Mesenchymal stem cell (in vitro differentiated cells and primary cell): ENCODE results near the gene TOM1L2.

Experiments
- DNase-seq: peaks from one replicate; pipeline ENCODE4 v3.0.0-alpha.2; 2013
- H2AFZ ChIP-seq: one replicate; pipeline ENCODE4 v1.6.1; 2013; ENCODE audit warnings: low read depth, mild to moderate bottlenecking, control low read depth, inconsistent platforms, low read length, moderate library complexity
- H2AK5ac ChIP-seq: 2 replicates; pipeline ENCODE4 v1.6.1; 2013; ENCODE audit warnings: low read length, moderate library complexity, mild to moderate bottlenecking, inconsistent platforms; ENCODE audit not compliant: severe bottlenecking
- H2BK120ac ChIP-seq: one replicate; pipeline ENCODE4 v1.6.1; 2013; ENCODE audit warnings: low read depth, mild to moderate bottlenecking, inconsistent platforms, low read length, moderate library complexity
- H2BK12ac ChIP-seq, 2 experiments: one replicate each; pipeline ENCODE4 v1.6.1; 2013; ENCODE audit warnings: inconsistent platforms in 2 of 2, low read length in 2 of 2, mild to moderate bottlenecking in 2 of 2, moderate library complexity in 2 of 2, control low read depth in 1 of 2
- H2BK15ac ChIP-seq: one replicate; pipeline ENCODE4 v1.6.1; 2013; ENCODE audit warnings: mild to moderate bottlenecking, low read depth, inconsistent platforms; ENCODE audit not compliant: poor library complexity, severe bottlenecking
- H2BK5ac ChIP-seq: 2 replicates; pipeline ENCODE4 v1.6.1; 2013; ENCODE audit warnings: low read depth, mild to moderate bottlenecking, low read length, control low read depth, inconsistent platforms; ENCODE audit not compliant: poor library complexity, severe bottlenecking
- H3K14ac ChIP-seq, 2 experiments: one replicate each; pipeline ENCODE4 v1.6.1; 2013; ENCODE audit warnings: inconsistent platforms in 2 of 2, low read length in 2 of 2, control low read depth in 1 of 2, mild to moderate bottlenecking in 1 of 2, moderate library complexity in 1 of 2
- H3K18ac ChIP-seq, 2 experiments: one replicate each; pipeline ENCODE4 v1.6.1; 2013; ENCODE audit warnings: inconsistent platforms in 2 of 2, low read length in 2 of 2, control low read depth in 1 of 2, low read depth in 1 of 2, mild to moderate bottlenecking in 1 of 2
- H3K23ac ChIP-seq, 2 experiments: one replicate each; pipeline ENCODE4 v1.6.1; 2013; ENCODE audit warnings: inconsistent platforms in 2 of 2, low read length in 2 of 2, mild to moderate bottlenecking in 2 of 2, moderate library complexity in 2 of 2, control low read depth in 1 of 2
- H3K27ac ChIP-seq: 2 replicates; pipeline ENCODE4 v1.5.1; 2013; ENCODE audit warnings: mild to moderate bottlenecking, moderate library complexity, low read length, control low read depth, inconsistent platforms; ENCODE audit not compliant: poor library complexity, severe bottlenecking
- H3K27me3 ChIP-seq, 2 experiments: 2 replicates each; pipeline versions ENCODE4 v1.6.1 to v1.7.0; 2013; ENCODE audit warnings: low read length in 2 of 2, mild to moderate bottlenecking in 2 of 2, moderate library complexity in 2 of 2, control low read depth in 1 of 2, inconsistent platforms in 1 of 2; ENCODE audit not compliant: control insufficient read depth in 1 of 2, insufficient read depth in 1 of 2
- H3K36me3 ChIP-seq, 2 experiments: 2 replicates each; pipeline versions ENCODE4 v1.6.1 to v1.7.0; 2013; ENCODE audit warnings: low read length in 2 of 2, control low read depth in 1 of 2, inconsistent platforms in 1 of 2, low read depth in 1 of 2, mild to moderate bottlenecking in 1 of 2; ENCODE audit not compliant: insufficient read depth in 2 of 2, control insufficient read depth in 1 of 2
- H3K4ac ChIP-seq, 2 experiments: one replicate each; pipeline ENCODE4 v1.6.1; 2013; ENCODE audit warnings: inconsistent platforms in 2 of 2, low read length in 2 of 2, mild to moderate bottlenecking in 2 of 2, moderate library complexity in 2 of 2, control low read depth in 1 of 2, low read depth in 1 of 2
- H3K4me1 ChIP-seq: 2 replicates; pipeline ENCODE4 v1.6.1; 2013; ENCODE audit warnings: low read depth, low read length, control low read depth; ENCODE audit not compliant: control insufficient read depth, insufficient read depth
- H3K4me2 ChIP-seq: 2 replicates; pipeline ENCODE4 v1.6.1; 2013; ENCODE audit warnings: low read length, mild to moderate bottlenecking, inconsistent platforms; ENCODE audit not compliant: poor library complexity, severe bottlenecking
- H3K4me3 ChIP-seq, 2 experiments: 2 replicates each; pipeline versions ENCODE4 v1.5.1 to v1.7.0; 2013; ENCODE audit warnings: low read length in 2 of 2, mild to moderate bottlenecking in 2 of 2, control low read depth in 1 of 2, low read depth in 1 of 2; ENCODE audit not compliant: insufficient read depth in 1 of 2
- H3K79me1 ChIP-seq: replicated peaks from 2 replicates; pipeline ENCODE4 v1.6.1; 2013; ENCODE audit warnings: mild to moderate bottlenecking, control low read depth, low read length, inconsistent platforms; ENCODE audit not compliant: poor library complexity, severe bottlenecking
- H3K9ac ChIP-seq: 2 replicates; pipeline ENCODE4 v1.7.0; 2013; ENCODE audit warnings: mild to moderate bottlenecking, low read length, moderate library complexity
- H3K9me3 ChIP-seq: 2 replicates; pipeline ENCODE4 v1.7.0; 2013; ENCODE audit warnings: mild to moderate bottlenecking, low read length; ENCODE audit not compliant: control insufficient read depth
- H4K8ac ChIP-seq: one replicate; pipeline ENCODE4 v1.6.1; 2013; ENCODE audit warnings: inconsistent platforms, mild to moderate bottlenecking, low read length, moderate library complexity
- H4K91ac ChIP-seq: one replicate; pipeline ENCODE4 v1.6.1; 2013; ENCODE audit warnings: mild to moderate bottlenecking, low read length, inconsistent platforms
- WGBS: methylation state at CpG from one replicate; pipeline ENCODE4 v1.1.7; 2013; ENCODE audit warnings: mixed read lengths; 5-methylcytosine and 5-hydroxymethylcytosine counted together

Gene TOM1L2

DNA sequence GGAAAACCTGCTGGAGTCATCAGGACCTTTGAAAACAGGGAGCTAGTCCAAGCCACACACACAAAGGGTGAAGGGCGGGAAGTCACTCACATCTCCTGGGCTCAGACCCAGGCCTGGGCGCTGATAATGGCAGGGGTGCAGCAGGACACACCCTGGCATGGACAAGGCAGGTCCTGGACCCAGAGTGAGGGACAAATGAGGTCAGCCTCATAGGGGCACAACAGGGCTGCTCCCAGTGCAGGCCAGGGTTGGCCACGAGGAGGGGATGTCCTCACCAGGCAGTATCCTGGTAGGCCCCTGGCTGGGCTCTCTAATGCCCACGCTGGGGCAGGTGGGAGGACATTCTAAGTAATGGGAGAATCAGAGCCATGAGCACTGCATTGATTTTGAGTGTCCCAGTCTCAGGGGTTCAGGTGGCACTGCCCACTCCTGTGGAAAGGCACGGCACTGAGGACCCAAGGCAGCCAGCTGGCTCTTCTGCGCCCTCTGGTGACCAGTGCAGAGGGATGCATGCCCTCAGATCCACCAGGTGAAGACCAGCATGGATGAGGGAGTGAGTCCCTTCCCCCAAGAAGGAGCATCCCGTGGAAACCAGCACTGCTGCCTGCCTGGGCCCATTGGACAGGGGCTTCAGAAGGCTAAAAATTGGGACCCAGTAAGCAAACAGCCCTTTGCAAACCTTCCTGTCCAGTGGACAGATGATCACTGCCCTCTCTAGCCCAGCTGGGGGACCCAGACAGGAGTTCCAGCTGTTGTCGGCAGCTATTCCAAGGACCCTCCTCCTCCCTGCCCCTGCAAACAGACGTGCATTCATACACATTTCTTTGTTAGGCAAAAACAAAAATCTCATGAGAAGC is 112.1 kb downstream of the TOM1L2 start:
- no peak overlapping the region for H3K14ac ChIP-seq
- peak; percentile 68 for DNase-seq

DNA sequence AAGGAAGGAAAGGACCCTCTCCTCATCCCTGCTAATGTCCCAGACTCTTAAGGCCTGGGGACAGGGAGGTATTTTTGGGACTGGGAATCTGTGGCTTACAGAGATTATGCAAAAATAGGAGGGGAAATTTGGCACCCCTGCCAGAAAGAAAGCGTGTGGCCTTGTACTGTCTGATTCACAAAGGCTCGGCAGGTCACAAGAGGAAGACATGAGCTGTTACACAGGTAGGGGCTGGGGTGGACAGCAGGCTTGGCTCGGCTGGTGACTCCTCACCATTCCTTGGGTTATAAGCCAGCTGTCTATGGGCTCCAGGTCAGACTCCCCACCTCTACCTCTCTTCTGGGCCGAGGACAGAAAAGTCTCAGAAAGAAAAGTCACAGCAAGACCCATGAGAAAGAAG is 114.7 kb downstream of the TOM1L2 start:
- no peak overlapping the region for H3K4me3 ChIP-seq
- no peak overlapping the region for H2BK5ac ChIP-seq
- peak overlapping the region in 1 of 2 experiments; percentile 62 for H3K14ac ChIP-seq
- H2BK12ac ChIP-seq: no peak overlapping the region
- no peak overlapping the region for H2BK15ac ChIP-seq
- H3K4me1 ChIP-seq: peaks cover 4% of the 10 kb centered on the region
- DNase-seq: no peak
- H3K23ac ChIP-seq: no peak overlapping the region
- H2AK5ac ChIP-seq: no peak overlapping the region
- peaks cover 23 to 35% of the 10 kb centered on the region in 2 experiments for H3K36me3 ChIP-seq
- H3K79me1 ChIP-seq: no peaks in the 10 kb centered on the region
- no peak overlapping the region for H3K4ac ChIP-seq
- no peak overlapping the region for H4K91ac ChIP-seq
- H3K9me3 ChIP-seq: no peaks in the 10 kb centered on the region
- no peak overlapping the region for H3K9ac ChIP-seq
- H3K4me2 ChIP-seq: no peak overlapping the region
- no peak overlapping the region for H2BK120ac ChIP-seq
- H2AFZ ChIP-seq: no peak overlapping the region
- H3K18ac ChIP-seq: no peak overlapping the region
- 99% methylated on average over 4 of the region's 4 CpGs for WGBS
- no peaks in the 10 kb centered on the region for H3K27me3 ChIP-seq
- H3K27ac ChIP-seq: no peak overlapping the region
- H4K8ac ChIP-seq: no peak overlapping the region

More for the DNA sequence above, 112.1 kb downstream of the TOM1L2 start:
- no peak overlapping the region for H3K4ac ChIP-seq
- no peak overlapping the region for H2AK5ac ChIP-seq
- no peak overlapping the region for H3K23ac ChIP-seq
- H4K8ac ChIP-seq: no peak overlapping the region
- H3K4me2 ChIP-seq: no peak overlapping the region
- H2BK15ac ChIP-seq: no peak overlapping the region
- no peak overlapping the region for H3K9ac ChIP-seq
- H2AFZ ChIP-seq: no peak overlapping the region
- no peaks in the 10 kb centered on the region for H3K79me1 ChIP-seq
- peaks cover 34 to 41% of the 10 kb centered on the region in 2 experiments for H3K36me3 ChIP-seq
- H3K18ac ChIP-seq: no peak overlapping the region
- H3K4me1 ChIP-seq: peaks cover 4% of the 10 kb centered on the region
- WGBS: 49% methylated on average over 9 of the region's 9 CpGs
- H3K9me3 ChIP-seq: no peaks in the 10 kb centered on the region
- no peak overlapping the region for H2BK5ac ChIP-seq
- H3K27me3 ChIP-seq: no peaks in the 10 kb centered on the region
- no peak overlapping the region for H3K27ac ChIP-seq
- no peak overlapping the region for H3K4me3 ChIP-seq
- no peak overlapping the region for H2BK120ac ChIP-seq
- peak overlapping the region; percentile 7 to 75 for H2BK12ac ChIP-seq
- no peak overlapping the region for H4K91ac ChIP-seq

GRCh38 chr17:17856386-17856785 is 115.8 kb downstream of the TOM1L2 start:
- DNase-seq: no peak
- peak overlapping the region in 1 of 2 experiments; percentile 23 for H3K23ac ChIP-seq
- H2BK15ac ChIP-seq: no peak overlapping the region
- H3K9ac ChIP-seq: no peak overlapping the region
- H2AFZ ChIP-seq: no peak overlapping the region
- H3K4me3 ChIP-seq: no peak overlapping the region
- no peak overlapping the region for H2AK5ac ChIP-seq
- H3K4me2 ChIP-seq: no peak overlapping the region
- H4K8ac ChIP-seq: no peak overlapping the region
- no peak overlapping the region for H3K18ac ChIP-seq
- H3K9me3 ChIP-seq: no peaks in the 10 kb centered on the region
- H3K4me1 ChIP-seq: peaks cover 4% of the 10 kb centered on the region
- H3K79me1 ChIP-seq: no peaks in the 10 kb centered on the region
- no peaks in the 10 kb centered on the region for H3K27me3 ChIP-seq
- WGBS: 91% methylated on average over 2 of the region's 2 CpGs
- no peak overlapping the region for H2BK5ac ChIP-seq
- peaks cover 12 to 30% of the 10 kb centered on the region in 2 experiments for H3K36me3 ChIP-seq
- no peak overlapping the region for H4K91ac ChIP-seq
- H3K14ac ChIP-seq: peak overlapping the region in 1 of 2 experiments; percentile 53
- H2BK12ac ChIP-seq: no peak overlapping the region
- no peak overlapping the region for H3K4ac ChIP-seq
- no peak overlapping the region for H3K27ac ChIP-seq
- H2BK120ac ChIP-seq: no peak overlapping the region

DNA sequence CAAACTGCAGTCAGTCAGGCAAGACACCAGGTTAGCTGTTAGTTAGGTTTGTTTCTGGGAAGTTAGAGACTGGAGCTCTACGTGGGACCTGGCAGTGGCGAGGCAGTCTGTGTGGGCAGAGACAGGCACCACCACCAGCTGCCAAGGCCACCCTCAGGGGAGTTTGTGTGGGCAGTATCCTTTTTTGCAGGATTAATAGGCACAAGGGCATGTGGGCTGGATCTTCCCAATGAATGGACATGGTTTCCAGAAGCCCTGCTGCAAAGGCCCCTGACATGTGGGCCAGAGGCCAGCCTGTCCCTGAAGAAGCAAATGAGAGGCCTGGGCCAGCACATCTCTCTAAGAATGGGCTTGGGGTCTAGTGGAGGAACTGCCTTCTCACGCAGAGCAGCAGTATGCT is 116.2 kb downstream of the TOM1L2 start:
- no peak overlapping the region for H2BK5ac ChIP-seq
- H3K27ac ChIP-seq: no peak overlapping the region
- H2BK15ac ChIP-seq: no peak overlapping the region
- H3K14ac ChIP-seq: peak overlapping the region in 1 of 2 experiments; percentile 53
- H4K91ac ChIP-seq: no peak overlapping the region
- peaks cover 7% of the 10 kb centered on the region for H3K4me1 ChIP-seq
- no peak overlapping the region for H3K23ac ChIP-seq
- no peak overlapping the region for H4K8ac ChIP-seq
- H3K4ac ChIP-seq: no peak overlapping the region
- H2BK120ac ChIP-seq: no peak overlapping the region
- H2AK5ac ChIP-seq: no peak overlapping the region
- H3K9me3 ChIP-seq: no peaks in the 10 kb centered on the region
- H2AFZ ChIP-seq: no peak overlapping the region
- no peak overlapping the region for H3K4me3 ChIP-seq
- no peak overlapping the region for H3K18ac ChIP-seq
- 87% methylated on average over 3 of the region's 3 CpGs for WGBS
- H3K36me3 ChIP-seq: peaks cover 8 to 30% of the 10 kb centered on the region in 2 experiments
- no peaks in the 10 kb centered on the region for H3K79me1 ChIP-seq
- no peak overlapping the region for H2BK12ac ChIP-seq
- no peak overlapping the region for H3K4me2 ChIP-seq
- no peaks in the 10 kb centered on the region for H3K27me3 ChIP-seq
- DNase-seq: no peak
- H3K9ac ChIP-seq: no peak overlapping the region
